HepG2 (cell line): Measurements from ENCODE around the gene NAALADL1. TPM values are rescaled to one million over a fixed set of nuclear protein-coding genes. Genes with fewer than 3 reads are reported as not detected.
A peak's percentile ranks its signal among the peaks of the same experiment; 100 is the strongest.

Experiments
- DNMT3B ChIP-seq: conservative IDR thresholded peaks from 2 replicates; pipeline ENCODE4 v1.6.1; 2016; ENCODE audit warnings: missing biosample characterization, control low read depth
- IRF2 ChIP-seq: IDR thresholded peaks from 2 replicates; pipeline ENCODE4 v1.6.1; 2018; ENCODE audit warnings: missing genetic modification reagents, missing compliant biosample characterization
- KAT7 ChIP-seq: IDR thresholded peaks from 2 replicates; pipeline ENCODE4 v1.6.1; 2018; ENCODE audit warnings: borderline replicate concordance, missing compliant biosample characterization
- KDM4B ChIP-seq: sonication (generic); formaldehyde crosslinking; IDR thresholded peaks from 2 replicates; pipeline ENCODE4 v1.4.0; 2020; ENCODE audit warnings: missing genetic modification reagents
- RFX1 ChIP-seq: fragments of 450-650 bp; IDR thresholded peaks from 2 replicates; pipeline ENCODE4 v1.6.1; 2017
- RXRA ChIP-seq: sonication (generic); formaldehyde crosslinking; IDR thresholded peaks from 2 replicates; pipeline ENCODE4 v1.5.1; 2020; ENCODE audit warnings: missing genetic modification reagents
- SATB2 ChIP-seq: sonication (generic); formaldehyde crosslinking; IDR thresholded peaks from 2 replicates; pipeline ENCODE4 v1.5.0; 2020; ENCODE audit warnings: missing genetic modification reagents
- TAF1 ChIP-seq: sonication (generic); formaldehyde crosslinking; IDR thresholded peaks from 2 replicates; pipeline ENCODE4 v1.4.0; 2020; ENCODE audit warnings: missing genetic modification reagents
- XBP1 ChIP-seq: sonication (generic); formaldehyde crosslinking; IDR thresholded peaks from 2 replicates; pipeline ENCODE4 v1.5.0; 2020; ENCODE audit warnings: missing genetic modification reagents
- ZFP36 ChIP-seq: fragments of 150-350 bp; IDR thresholded peaks from 2 replicates; pipeline ENCODE4 v1.6.1; 2018; ENCODE audit warnings: borderline replicate concordance, low read length, low read depth; ENCODE audit not compliant: partially characterized antibody
- ZNF225 ChIP-seq: sonication (generic); formaldehyde crosslinking; IDR thresholded peaks from 2 replicates; pipeline ENCODE4 v1.4.0; 2020; ENCODE audit warnings: mild to moderate bottlenecking, missing genetic modification reagents
- ZNF326 ChIP-seq: sonication (generic); formaldehyde crosslinking; IDR thresholded peaks from 2 replicates; pipeline ENCODE4 v1.4.0; 2020; ENCODE audit warnings: missing genetic modification reagents, borderline replicate concordance
- ZNF569 ChIP-seq: sonication (generic); formaldehyde crosslinking; IDR thresholded peaks from 2 replicates; pipeline ENCODE4 v1.5.0; 2020; ENCODE audit warnings: mild to moderate bottlenecking, missing genetic modification reagents, moderate library complexity, borderline replicate concordance
- polyA plus RNA-seq, 8 experiments: library from polyadenylated mRNA; depleted of rRNA in 3 of 8; stranded (reverse) in 7 of 8; unstranded in 1 of 8; fragments of >200 nt; fragmentation: Illumina TruSeq in 4 of 8; extraction: Trizol in 4 of 8; gene quantifications; 2 replicates each; pipeline versions ENCODE4 v1.2.1 to v1.2.3, GENCODE V29; 2011 to 2016; ENCODE audit warnings: low read depth in 4 of 8, missing spikeins in 1 of 8, mixed read lengths in 1 of 8; ENCODE audit not compliant: insufficient read depth in 1 of 8
- total RNA-seq, 5 experiments: library from RNA; depleted of rRNA; stranded (reverse); fragments of >200 nt; fragmentation: Illumina TruSeq; extraction: Trizol; gene quantifications; 2 replicates each; pipeline ENCODE4 v1.2.3, GENCODE V29; 2016; ENCODE audit warnings: low read depth in 1 of 5
- TF ChIP-seq, protein P1 (sequence below): sonication (generic); formaldehyde crosslinking; IDR thresholded peaks from 2 replicates; pipeline ENCODE4 v1.5.0; 2020; ENCODE audit warnings: mild to moderate bottlenecking, missing genetic modification reagents
- TF ChIP-seq, protein P2 (sequence below): sonication (generic); formaldehyde crosslinking; IDR thresholded peaks from 2 replicates; pipeline ENCODE4 v1.8.1; 2023; ENCODE audit warnings: mild to moderate bottlenecking, moderate library complexity, missing genetic modification reagents
- TF ChIP-seq, protein P3 (sequence below): IDR thresholded peaks from 2 replicates; pipeline ENCODE4 v1.6.1; 2016; ENCODE audit warnings: mild to moderate bottlenecking, missing biosample characterization, missing genetic modification reagents
- TF ChIP-seq, protein P4 (sequence below): sonication (generic); formaldehyde crosslinking; IDR thresholded peaks from 2 replicates; pipeline ENCODE4 v1.4.0; 2020; ENCODE audit warnings: missing genetic modification reagents; ENCODE audit errors: not compliant biosample characterization
- TF ChIP-seq, protein P5 (sequence below): sonication (generic); formaldehyde crosslinking; IDR thresholded peaks from 2 replicates; pipeline ENCODE4 v1.9.0; 2021; ENCODE audit warnings: mild to moderate bottlenecking, missing genetic modification reagents

Gene NAALADL1
- total and polyA plus RNA-seq, 2 of the 13 experiments (the other 11 are each of a cell fraction or from before 2014, with no cell fraction given), result 9.3 to 33.9 TPM

DNA sequence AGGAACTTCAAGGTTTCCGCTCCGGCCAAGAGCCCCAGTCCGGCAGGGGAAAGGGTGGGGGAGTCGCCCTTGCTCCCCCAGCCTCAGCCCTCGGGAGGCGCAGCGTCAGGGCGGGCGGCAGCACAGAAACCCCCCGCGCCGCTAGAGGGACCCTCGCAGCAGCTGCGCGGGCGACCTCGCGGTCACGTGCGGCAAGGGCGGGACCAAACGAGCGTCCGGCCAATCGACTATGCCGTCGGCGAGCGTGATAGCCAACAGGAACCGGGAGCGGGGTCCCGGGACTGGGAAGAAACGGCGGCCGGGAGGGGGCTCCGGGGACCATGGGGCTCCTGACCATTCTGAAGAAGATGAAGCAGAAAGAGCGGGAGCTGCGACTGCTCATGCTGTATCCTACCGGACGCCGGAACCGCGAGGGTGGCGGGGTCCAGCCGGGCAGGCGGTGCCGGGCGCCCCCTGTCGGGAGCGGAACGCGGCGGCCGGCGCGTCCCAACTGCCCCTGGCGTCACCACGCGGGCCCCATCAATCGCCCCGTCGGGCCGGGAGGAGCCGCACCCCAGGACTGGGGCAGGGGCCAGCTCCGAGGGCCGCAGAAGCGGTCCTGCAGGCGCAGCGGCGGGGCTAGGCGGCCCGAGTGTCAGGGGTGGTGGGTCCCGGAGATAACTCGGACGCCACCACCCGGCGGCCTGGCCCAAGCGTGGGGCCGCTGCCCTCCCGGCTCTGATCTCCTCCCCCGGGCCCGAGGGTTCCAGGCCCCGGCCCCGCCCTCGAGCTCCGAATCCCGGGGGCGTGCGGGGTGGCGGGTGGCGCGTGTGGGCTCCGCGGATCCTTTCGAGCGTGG lies 44.2 kb downstream of the NAALADL1 start, which contains the start of gene ARL2 (continued):
- TF ChIP-seq, protein P1, sequence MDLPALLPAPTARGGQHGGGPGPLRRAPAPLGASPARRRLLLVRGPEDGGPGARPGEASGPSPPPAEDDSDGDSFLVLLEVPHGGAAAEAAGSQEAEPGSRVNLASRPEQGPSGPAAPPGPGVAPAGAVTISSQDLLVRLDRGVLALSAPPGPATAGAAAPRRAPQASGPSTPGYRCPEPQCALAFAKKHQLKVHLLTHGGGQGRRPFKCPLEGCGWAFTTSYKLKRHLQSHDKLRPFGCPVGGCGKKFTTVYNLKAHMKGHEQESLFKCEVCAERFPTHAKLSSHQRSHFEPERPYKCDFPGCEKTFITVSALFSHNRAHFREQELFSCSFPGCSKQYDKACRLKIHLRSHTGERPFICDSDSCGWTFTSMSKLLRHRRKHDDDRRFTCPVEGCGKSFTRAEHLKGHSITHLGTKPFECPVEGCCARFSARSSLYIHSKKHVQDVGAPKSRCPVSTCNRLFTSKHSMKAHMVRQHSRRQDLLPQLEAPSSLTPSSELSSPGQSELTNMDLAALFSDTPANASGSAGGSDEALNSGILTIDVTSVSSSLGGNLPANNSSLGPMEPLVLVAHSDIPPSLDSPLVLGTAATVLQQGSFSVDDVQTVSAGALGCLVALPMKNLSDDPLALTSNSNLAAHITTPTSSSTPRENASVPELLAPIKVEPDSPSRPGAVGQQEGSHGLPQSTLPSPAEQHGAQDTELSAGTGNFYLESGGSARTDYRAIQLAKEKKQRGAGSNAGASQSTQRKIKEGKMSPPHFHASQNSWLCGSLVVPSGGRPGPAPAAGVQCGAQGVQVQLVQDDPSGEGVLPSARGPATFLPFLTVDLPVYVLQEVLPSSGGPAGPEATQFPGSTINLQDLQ (CRISPR knock-in tag), result no peak; the same call in 1 of the 2 replicates
- TF ChIP-seq KDM4B (CRISPR knock-in tag) (no peak), ZNF225 (CRISPR knock-in tag) (no peak), ZFP36 (no peak), IRF2 (CRISPR knock-in tag) (no peak), XBP1 (CRISPR knock-in tag) (no peak; the same call in 1 of the 2 replicates), DNMT3B (no peak), TAF1 (CRISPR knock-in tag) (peak; percentile 72), SATB2 (0 out of 2 replicates have a peak, but pooled peaks have one; percentile 50), KAT7 (CRISPR knock-in tag) (no peak; the same call in 1 of the 2 replicates), RFX1 (no peak), ZNF326 (CRISPR knock-in tag) (no peak), ZNF569 (CRISPR knock-in tag) (0 out of 2 replicates have a peak, but pooled peaks have one; percentile 39), RXRA (CRISPR knock-in tag) (no peak)
- TF ChIP-seq, protein P2, sequence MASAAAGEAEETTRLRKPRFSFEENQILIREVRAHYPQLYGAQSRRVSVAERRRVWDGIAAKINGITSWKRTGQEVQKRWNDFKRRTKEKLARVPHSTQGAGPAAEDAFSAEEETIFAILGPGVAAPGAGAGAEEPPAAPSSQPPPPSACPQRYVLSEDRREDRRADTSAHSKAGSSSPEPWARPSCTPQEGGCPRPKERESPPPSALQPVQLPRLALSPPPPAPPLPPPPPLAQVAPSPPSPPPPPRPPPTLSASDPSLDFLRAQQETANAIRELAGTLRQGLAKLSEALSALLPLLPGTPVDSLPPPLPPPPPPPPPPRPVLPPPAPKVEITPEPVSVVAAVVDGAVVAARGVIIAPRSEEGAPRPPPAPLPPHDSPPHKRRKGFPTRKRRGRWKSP (CRISPR knock-in tag), result peak; percentile 72
- TF ChIP-seq, protein P3, sequence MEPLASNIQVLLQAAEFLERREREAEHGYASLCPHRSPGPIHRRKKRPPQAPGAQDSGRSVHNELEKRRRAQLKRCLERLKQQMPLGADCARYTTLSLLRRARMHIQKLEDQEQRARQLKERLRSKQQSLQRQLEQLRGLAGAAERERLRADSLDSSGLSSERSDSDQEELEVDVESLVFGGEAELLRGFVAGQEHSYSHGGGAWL (CRISPR knock-in tag), result peak; percentile 52
- TF ChIP-seq, protein P4, sequence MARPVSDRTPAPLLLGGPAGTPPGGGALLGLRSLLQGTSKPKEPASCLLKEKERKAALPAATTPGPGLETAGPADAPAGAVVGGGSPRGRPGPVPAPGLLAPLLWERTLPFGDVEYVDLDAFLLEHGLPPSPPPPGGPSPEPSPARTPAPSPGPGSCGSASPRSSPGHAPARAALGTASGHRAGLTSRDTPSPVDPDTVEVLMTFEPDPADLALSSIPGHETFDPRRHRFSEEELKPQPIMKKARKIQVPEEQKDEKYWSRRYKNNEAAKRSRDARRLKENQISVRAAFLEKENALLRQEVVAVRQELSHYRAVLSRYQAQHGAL (CRISPR knock-in tag), result no peak
- TF ChIP-seq, protein P5, sequence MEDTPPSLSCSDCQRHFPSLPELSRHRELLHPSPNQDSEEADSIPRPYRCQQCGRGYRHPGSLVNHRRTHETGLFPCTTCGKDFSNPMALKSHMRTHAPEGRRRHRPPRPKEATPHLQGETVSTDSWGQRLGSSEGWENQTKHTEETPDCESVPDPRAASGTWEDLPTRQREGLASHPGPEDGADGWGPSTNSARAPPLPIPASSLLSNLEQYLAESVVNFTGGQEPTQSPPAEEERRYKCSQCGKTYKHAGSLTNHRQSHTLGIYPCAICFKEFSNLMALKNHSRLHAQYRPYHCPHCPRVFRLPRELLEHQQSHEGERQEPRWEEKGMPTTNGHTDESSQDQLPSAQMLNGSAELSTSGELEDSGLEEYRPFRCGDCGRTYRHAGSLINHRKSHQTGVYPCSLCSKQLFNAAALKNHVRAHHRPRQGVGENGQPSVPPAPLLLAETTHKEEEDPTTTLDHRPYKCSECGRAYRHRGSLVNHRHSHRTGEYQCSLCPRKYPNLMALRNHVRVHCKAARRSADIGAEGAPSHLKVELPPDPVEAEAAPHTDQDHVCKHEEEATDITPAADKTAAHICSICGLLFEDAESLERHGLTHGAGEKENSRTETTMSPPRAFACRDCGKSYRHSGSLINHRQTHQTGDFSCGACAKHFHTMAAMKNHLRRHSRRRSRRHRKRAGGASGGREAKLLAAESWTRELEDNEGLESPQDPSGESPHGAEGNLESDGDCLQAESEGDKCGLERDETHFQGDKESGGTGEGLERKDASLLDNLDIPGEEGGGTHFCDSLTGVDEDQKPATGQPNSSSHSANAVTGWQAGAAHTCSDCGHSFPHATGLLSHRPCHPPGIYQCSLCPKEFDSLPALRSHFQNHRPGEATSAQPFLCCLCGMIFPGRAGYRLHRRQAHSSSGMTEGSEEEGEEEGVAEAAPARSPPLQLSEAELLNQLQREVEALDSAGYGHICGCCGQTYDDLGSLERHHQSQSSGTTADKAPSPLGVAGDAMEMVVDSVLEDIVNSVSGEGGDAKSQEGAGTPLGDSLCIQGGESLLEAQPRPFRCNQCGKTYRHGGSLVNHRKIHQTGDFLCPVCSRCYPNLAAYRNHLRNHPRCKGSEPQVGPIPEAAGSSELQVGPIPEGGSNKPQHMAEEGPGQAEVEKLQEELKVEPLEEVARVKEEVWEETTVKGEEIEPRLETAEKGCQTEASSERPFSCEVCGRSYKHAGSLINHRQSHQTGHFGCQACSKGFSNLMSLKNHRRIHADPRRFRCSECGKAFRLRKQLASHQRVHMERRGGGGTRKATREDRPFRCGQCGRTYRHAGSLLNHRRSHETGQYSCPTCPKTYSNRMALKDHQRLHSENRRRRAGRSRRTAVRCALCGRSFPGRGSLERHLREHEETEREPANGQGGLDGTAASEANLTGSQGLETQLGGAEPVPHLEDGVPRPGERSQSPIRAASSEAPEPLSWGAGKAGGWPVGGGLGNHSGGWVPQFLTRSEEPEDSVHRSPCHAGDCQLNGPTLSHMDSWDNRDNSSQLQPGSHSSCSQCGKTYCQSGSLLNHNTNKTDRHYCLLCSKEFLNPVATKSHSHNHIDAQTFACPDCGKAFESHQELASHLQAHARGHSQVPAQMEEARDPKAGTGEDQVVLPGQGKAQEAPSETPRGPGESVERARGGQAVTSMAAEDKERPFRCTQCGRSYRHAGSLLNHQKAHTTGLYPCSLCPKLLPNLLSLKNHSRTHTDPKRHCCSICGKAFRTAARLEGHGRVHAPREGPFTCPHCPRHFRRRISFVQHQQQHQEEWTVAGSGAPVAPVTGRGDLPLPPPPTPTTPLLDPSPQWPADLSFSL, result no peak
